ENCODE data around the gene STK25.
"Not testable (repeated sequence)": the region's sequence is repeated elsewhere in the genome, so short reads cannot be mapped to it uniquely, and the experiment has no call there.

STK25 gene

GRCh38 chr2:241461693-241462677 is 46.4 kb downstream of the STK25 start:
- no peak for DNase-seq

GRCh38 chr2:241460631-241461030 is 47.8 kb downstream of the STK25 start:
- DNase-seq, result no peak

- no peak for DNase-seq
Measured at GRCh38 chr2:241459520-241459919, 48.9 kb downstream of the STK25 start.

- DNase-seq, result no peak
Measured at GRCh38 chr2:241458687-241459086, 49.7 kb downstream of the STK25 start.

GRCh38 chr2:241456546-241456945 is 51.8 kb downstream of the STK25 start:
- DNase-seq, result no peak

- DNase-seq, result no peak
Measured at GRCh38 chr2:241454837-241455485, 53.4 kb downstream of the STK25 start.

GRCh38 chr2:241453919-241454318 is 54.5 kb downstream of the STK25 start:
- DNase-seq, result not testable (repeated sequence)

GRCh38 chr2:241451840-241452506 is 56.4 kb downstream of the STK25 start:
- no peak for DNase-seq

- DNase-seq, result not testable (repeated sequence)
Measured at GRCh38 chr2:241450092-241450491, 58.3 kb downstream of the STK25 start.

GRCh38 chr2:241445426-241445825 is 63.0 kb downstream of the STK25 start:
- no peak for DNase-seq

- no peak for DNase-seq
Measured at GRCh38 chr2:241443486-241444223, 64.7 kb downstream of the STK25 start.

Data from SW 1271 (cell line).